NCI-H748 (cell line): ENCODE data around the gene HTR3B.
A peak's percentile ranks its signal among the peaks of the same experiment; 100 is the strongest.
"Not testable (repeated sequence)": the region's sequence is repeated elsewhere in the genome, so short reads cannot be mapped to it uniquely, and the experiment has no call there.

Source experiments
- DNase-seq: peaks from one replicate; lab custom pipeline; 2025; ENCODE audit not compliant: unreplicated experiment; lab: John Stamatoyannopoulos, UW

The HTR3B gene

GRCh38 chr11:113904379-113905101 is at the start of gene HTR3B:
TSS of gene HTR3B (plus strand) at chr11:113904796. CDS start at chr11:113904934, 138 bp downstream.
- no peak for DNase-seq

- no peak for DNase-seq
These were observed 48.8 kb upstream of the HTR3B start for GRCh38 chr11:113855803-113856202.

GRCh38 chr11:113856966-113857759 is 47.4 kb upstream of the HTR3B start:
- no peak for DNase-seq

GRCh38 chr11:113859665-113860064 is 44.9 kb upstream of the HTR3B start:
- DNase-seq: no peak

- DNase-seq: peak; percentile 5
These were observed 42.2 kb upstream of the HTR3B start for GRCh38 chr11:113862435-113862834.

- no peak for DNase-seq
These were observed 40.2 kb upstream of the HTR3B start for GRCh38 chr11:113864410-113864809.

- no peak for DNase-seq
These were observed 38.7 kb upstream of the HTR3B start for GRCh38 chr11:113865873-113866272.

- no peak for DNase-seq
These were observed 36.6 kb upstream of the HTR3B start for GRCh38 chr11:113867843-113868503.

GRCh38 chr11:113871336-113871735 is 33.3 kb upstream of the HTR3B start:
- no peak for DNase-seq

- DNase-seq: peak; percentile 1
These were observed 31.4 kb upstream of the HTR3B start for GRCh38 chr11:113873236-113873626.

GRCh38 chr11:113874096-113874495 is 30.5 kb upstream of the HTR3B start:
- DNase-seq: no peak

GRCh38 chr11:113874581-113875233 is 29.9 kb upstream of the HTR3B start:
- peak; percentile 30 for DNase-seq

- DNase-seq: peak; percentile 95
These were observed 29.1 kb upstream of the HTR3B start, which contains the start of gene USP28 for GRCh38 chr11:113875234-113876073. TSS of gene USP28 (minus strand) at chr11:113875572. CDS start at chr11:113875501, 71 bp downstream.

GRCh38 chr11:113876074-113876797 is 28.4 kb upstream of the HTR3B start:
- DNase-seq: no peak

GRCh38 chr11:113876798-113877669 is 27.6 kb upstream of the HTR3B start:
- DNase-seq: no peak

- no peak for DNase-seq
These were observed 26.9 kb upstream of the HTR3B start for GRCh38 chr11:113877670-113878055.

- DNase-seq: not testable (repeated sequence)
These were observed 25.1 kb upstream of the HTR3B start for GRCh38 chr11:113879446-113879845.

- no peak for DNase-seq
These were observed 23.6 kb upstream of the HTR3B start for GRCh38 chr11:113880971-113881370.

- DNase-seq: no peak
These were observed 22.7 kb upstream of the HTR3B start for GRCh38 chr11:113881856-113882255.
